HepG2 (cell line): ENCODE measurements around the gene MRPL43.

ENCODE experiments used
- CTCF ChIP-seq: sonication (generic); formaldehyde crosslinking; IDR thresholded peaks from 2 replicates; pipeline ENCODE4 v1.5.0; 2020; ENCODE audit warnings: mild to moderate bottlenecking, missing genetic modification reagents, moderate library complexity
- DBP ChIP-seq: sonication (generic); formaldehyde crosslinking; IDR thresholded peaks from 2 replicates; pipeline ENCODE4 v1.4.0; 2020; ENCODE audit warnings: missing genetic modification reagents; ENCODE audit errors: not compliant biosample characterization
- GATA4 ChIP-seq: sonication (generic); IDR thresholded peaks from 2 replicates; pipeline ENCODE4 v1.6.1; 2016; ENCODE audit warnings: antibody characterized with exemption, low read depth, borderline replicate concordance
- JUND ChIP-seq: sonication (generic); formaldehyde crosslinking; IDR thresholded peaks from 2 replicates; pipeline ENCODE4 v1.8.0; 2022; ENCODE audit warnings: mild to moderate bottlenecking, missing genetic modification reagents
- KDM1A ChIP-seq: IDR thresholded peaks from 2 replicates; pipeline ENCODE4 v1.6.1; 2016; ENCODE audit warnings: missing compliant biosample characterization
- NRL ChIP-seq: sonication (generic); formaldehyde crosslinking; IDR thresholded peaks from 2 replicates; pipeline ENCODE4 v1.5.0; 2020; ENCODE audit warnings: missing genetic modification reagents, mild to moderate bottlenecking, moderate library complexity, borderline replicate concordance
- RNF2 ChIP-seq: fragments of 450-650 bp; conservative IDR thresholded peaks from 2 replicates; pipeline ENCODE4 v1.6.1; 2016; ENCODE audit warnings: low read depth
- SSRP1 ChIP-seq: IDR thresholded peaks from 2 replicates; pipeline ENCODE4 v1.6.1; 2016; ENCODE audit warnings: control low read depth
- USF2 ChIP-seq, 2 experiments: sonication (generic) in 1 of 2; formaldehyde crosslinking in 1 of 2; IDR thresholded peaks; 2 replicates each; pipeline versions ENCODE4 v1.5.1 to v1.6.1; 2011 to 2020; ENCODE audit warnings: borderline replicate concordance in 1 of 2, low read depth in 1 of 2, low read length in 1 of 2, mild to moderate bottlenecking in 1 of 2, missing genetic modification reagents in 1 of 2, moderate library complexity in 1 of 2

DNA sequence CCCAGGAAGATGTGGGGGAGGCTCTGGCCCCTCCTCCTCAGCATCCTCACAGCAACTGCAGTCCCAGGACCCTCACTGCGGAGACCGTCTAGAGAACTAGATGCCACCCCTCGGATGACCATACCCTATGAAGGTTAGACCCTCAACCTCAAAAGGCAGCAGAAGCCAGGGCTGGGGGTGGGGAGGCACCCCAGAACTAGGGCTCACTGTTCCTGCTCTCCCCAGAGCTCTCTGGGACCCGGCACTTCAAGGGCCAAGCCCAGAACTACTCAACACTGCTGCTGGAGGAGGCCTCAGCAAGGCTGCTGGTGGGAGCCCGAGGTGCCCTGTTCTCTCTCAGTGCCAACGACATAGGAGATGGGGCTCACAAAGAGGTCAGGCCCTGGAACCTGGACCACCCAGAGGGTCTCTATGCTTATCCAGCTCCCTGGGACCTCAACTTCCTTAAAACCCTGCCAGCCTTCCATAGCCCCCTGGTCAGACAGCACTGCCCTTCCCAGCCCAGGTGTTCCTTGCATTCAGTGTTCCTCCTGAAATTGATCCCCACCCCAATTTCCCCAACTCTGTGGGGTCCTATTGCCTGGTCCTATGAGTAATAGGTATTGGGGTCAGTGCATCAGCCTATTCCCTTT lies 14.3 kb downstream of the MRPL43 start:
- TF ChIP-seq KDM1A (CRISPR knock-in tag) (no peak), USF2 (IDR thresholded peaks at IDR 0.05; ENCODE audit: low read depth, low read length) (no peak), USF2 (CRISPR knock-in tag; IDR thresholded peaks at IDR 0.05; ENCODE audit: borderline replicate concordance) (no peak), NRL (CRISPR knock-in tag) (no peak), SSRP1 (CRISPR knock-in tag) (no peak), GATA4 (no peak), CTCF (no peak), DBP (CRISPR knock-in tag) (no peak), JUND (CRISPR knock-in tag) (no peak), RNF2 (no peak)
